HepG2 (cell line): Measurements from ENCODE around the gene PGK1. TPM values are rescaled to one million over a fixed set of nuclear protein-coding genes. Genes with fewer than 3 reads are reported as not detected.

Experiments
- ATAC-seq: fragments of 200-7000 bp; cut with Tn5 transposase; 3 replicates; pipeline ENCODE4 v1.9.1; 2020; ENCODE audit warnings: mild to moderate bottlenecking, moderate library complexity
- BruUV-seq: library from RNA; stranded (reverse); fragments of 400-500 nt; replicated peaks from 2 replicates; lab custom pipeline; 2021; lab: Mats Ljungman, UMichigan
- CTCF ChIA-PET: fragments of 300-600 bp; formaldehyde crosslinking; extraction: SDS; loops from one replicate; lab custom pipeline; 2021; ENCODE audit warnings: low total read pairs, inconsistent platforms, low intra/inter-chr PET ratio; lab: Yijun Ruan, JAX
- POLR2A ChIA-PET: fragments of 350-600 bp; sonication (Branson Sonifier 250); formaldehyde crosslinking; loops from one replicate; lab custom pipeline; 2020; ENCODE audit warnings: antibody characterized with exemption, inconsistent platforms; lab: Yijun Ruan, JAX
- DNase-seq: peaks from one replicate; pipeline ENCODE4 v3.0.0-alpha.2; 2015; ENCODE audit warnings: low spot score
- FAIRE-seq: peaks from 3 replicates; lab custom pipeline; 2011; peaks lifted over from hg19 to GRCh38; lab: Jason Lieb, UNC
- H2AFZ ChIP-seq: one replicate; pipeline ENCODE4 v1.6.1; 2011; ENCODE audit warnings: low read length, inconsistent platforms
- H3K27ac ChIP-seq: fragments of 300-600 bp; 3 replicates; pipeline ENCODE4 v1.8.0; 2011; ENCODE audit warnings: mixed run types, mild to moderate bottlenecking, mixed read lengths, low read length, inconsistent platforms; ENCODE audit not compliant: insufficient read depth; ENCODE audit errors: extremely low read length
- H3K27me3 ChIP-seq, 2 experiments: fragments of 200-600 bp in 1 of 2; 2 replicates in 1 of 2; 3 replicates in 1 of 2; pipeline versions ENCODE4 v1.6.0 to v1.8.0; 2011; ENCODE audit warnings: low read length in 2 of 2, mild to moderate bottlenecking in 2 of 2, moderate library complexity in 2 of 2, inconsistent platforms in 1 of 2; ENCODE audit not compliant: insufficient read depth in 2 of 2, control insufficient read depth in 1 of 2
- H3K36me3 ChIP-seq, 2 experiments: fragments of 200-600 bp in 1 of 2; replicated peaks in 1 of 2; 2 replicates in 1 of 2; 3 replicates in 1 of 2; pipeline versions ENCODE4 v1.5.1 to v1.8.0; 2011; ENCODE audit warnings: low read length in 2 of 2, inconsistent platforms in 1 of 2; ENCODE audit not compliant: insufficient read depth in 2 of 2, control insufficient read depth in 1 of 2
- H3K4me1 ChIP-seq: 2 replicates; pipeline ENCODE4 v1.5.1; 2012; ENCODE audit warnings: low read length, inconsistent platforms; ENCODE audit not compliant: insufficient read depth
- H3K4me2 ChIP-seq: 2 replicates; pipeline ENCODE4 v1.6.0; 2011; ENCODE audit warnings: low read depth, low read length, inconsistent platforms
- H3K4me3 ChIP-seq, 3 experiments: fragments of 200-600 bp in 1 of 3; sonication (generic), shearing (Covaris generic) in 1 of 3; replicated peaks in 1 of 3; 2 replicates each; pipeline ENCODE4 v1.5.1; 2011 to 2016; ENCODE audit warnings: low read length in 3 of 3, inconsistent platforms in 2 of 3, low read depth in 2 of 3, mild to moderate bottlenecking in 2 of 3, control low read depth in 1 of 3, mixed read lengths in 1 of 3; ENCODE audit not compliant: insufficient read depth in 1 of 3
- H3K79me2 ChIP-seq: one replicate; pipeline ENCODE4 v1.6.1; 2011; ENCODE audit warnings: low read length, inconsistent platforms; ENCODE audit not compliant: insufficient read depth
- H3K9ac ChIP-seq: 2 replicates; pipeline ENCODE4 v1.6.0; 2011; ENCODE audit warnings: mild to moderate bottlenecking, low read depth, low read length, inconsistent platforms; ENCODE audit not compliant: insufficient read depth
- H3K9me3 ChIP-seq: 2 replicates; pipeline ENCODE4 v1.5.1; 2012; ENCODE audit warnings: mild to moderate bottlenecking, low read length
- H4K20me1 ChIP-seq: 2 replicates; pipeline ENCODE4 v1.6.0; 2011; ENCODE audit warnings: inconsistent platforms, mild to moderate bottlenecking, low read length, moderate library complexity; ENCODE audit not compliant: insufficient read depth
- BCL6 ChIP-seq: IDR thresholded peaks from 2 replicates; pipeline ENCODE4 v1.6.1; 2016; ENCODE audit warnings: missing genetic modification reagents, missing compliant biosample characterization
- CEBPB ChIP-seq: IDR thresholded peaks from 2 replicates; pipeline ENCODE4 v1.6.1; 2011; ENCODE audit warnings: low read depth, low read length, improper control_type of control experiment, borderline replicate concordance
- CEBPG ChIP-seq: IDR thresholded peaks from 2 replicates; pipeline ENCODE4 v1.6.1; 2016
- GATAD2A ChIP-seq: IDR thresholded peaks from 2 replicates; pipeline ENCODE4 v1.6.1; 2016
- HNF4A ChIP-seq: sonication (generic); formaldehyde crosslinking; IDR thresholded peaks from 2 replicates; pipeline ENCODE4 v1.4.0; 2020; ENCODE audit warnings: missing genetic modification reagents
- MAFK ChIP-seq, 2 experiments: IDR thresholded peaks in 1 of 2; conservative IDR thresholded peaks in 1 of 2; 2 replicates each; pipeline ENCODE4 v1.6.1; 2011; ENCODE audit warnings: improper control_type of control experiment in 2 of 2, low read length in 2 of 2
- MAX ChIP-seq: IDR thresholded peaks from 2 replicates; pipeline ENCODE4 v1.6.1; 2012; ENCODE audit warnings: inconsistent platforms
- NFIB ChIP-seq: sonication (generic); formaldehyde crosslinking; IDR thresholded peaks from 2 replicates; pipeline ENCODE4 v1.9.0; 2021; ENCODE audit warnings: missing genetic modification reagents, mild to moderate bottlenecking, borderline replicate concordance
- PATZ1 ChIP-seq: sonication (generic); formaldehyde crosslinking; IDR thresholded peaks from 2 replicates; pipeline ENCODE4 v1.4.0; 2020; ENCODE audit warnings: missing genetic modification reagents
- SALL1 ChIP-seq: sonication (generic); formaldehyde crosslinking; IDR thresholded peaks from 2 replicates; pipeline ENCODE4 v1.8.0; 2022; ENCODE audit warnings: mild to moderate bottlenecking, missing genetic modification reagents
- SKIL ChIP-seq: sonication (generic); formaldehyde crosslinking; IDR thresholded peaks from 2 replicates; pipeline ENCODE4 v1.8.0; 2022; ENCODE audit warnings: missing genetic modification reagents, mild to moderate bottlenecking, moderate library complexity, borderline replicate concordance
- ZNF501 ChIP-seq: sonication (generic); formaldehyde crosslinking; IDR thresholded peaks from 2 replicates; pipeline ENCODE4 v1.5.1; 2020; ENCODE audit warnings: mild to moderate bottlenecking, moderate library complexity, missing genetic modification reagents
- WGBS: methylation state at CpG from one replicate; pipeline ENCODE4 v1.1.6; 2017; ENCODE audit warnings: low lambda C conversion rate; 5-methylcytosine and 5-hydroxymethylcytosine counted together
- in situ Hi-C: cut with HindIII; loops from 2 replicates; pipeline ENCODE4 v1.10.0; 2017; ENCODE audit warnings: low pct_unique_long_range_greater_than_20kb; ENCODE audit not compliant: extremely low pct_ligation_motif_present
- intact Hi-C: fragments of 100-400 bp; cut with micrococcal nuclease; formaldehyde crosslinking; loops from one replicate; pipeline ENCODE4 v1.10.0; 2022; ENCODE audit not compliant: unreplicated experiment
- polyA plus RNA-seq, 8 experiments: library from polyadenylated mRNA; depleted of rRNA in 3 of 8; stranded (reverse) in 7 of 8; unstranded in 1 of 8; fragments of >200 nt; fragmentation: Illumina TruSeq in 4 of 8; extraction: Trizol in 4 of 8; gene quantifications; 2 replicates each; pipeline versions ENCODE4 v1.2.1 to v1.2.3, GENCODE V29; 2011 to 2016; ENCODE audit warnings: low read depth in 4 of 8, missing spikeins in 1 of 8, mixed read lengths in 1 of 8; ENCODE audit not compliant: insufficient read depth in 1 of 8
- total RNA-seq, 5 experiments: library from RNA; depleted of rRNA; stranded (reverse); fragments of >200 nt; fragmentation: Illumina TruSeq; extraction: Trizol; gene quantifications; 2 replicates each; pipeline ENCODE4 v1.2.3, GENCODE V29; 2016; ENCODE audit warnings: low read depth in 1 of 5

The PGK1 gene
- total and polyA plus RNA-seq, 2 of the 13 experiments (the other 11 are each of a cell fraction or from before 2014, with no cell fraction given), result 325 to 1,274 TPM

- H3K36me3 ChIP-seq, result no peaks in the 10 kb centered on the region; a peak in 1 of 5 replicates
- no peak overlapping the region for H3K9ac ChIP-seq
These were observed 936 bp upstream of the PGK1 start for GRCh38 chrX:78103001-78103622.

GRCh38 chrX:78104447-78105176 lies 564 bp downstream of the PGK1 start:
- ATAC-seq, result peak; percentile 74
- Histone ChIP-seq H3K36me3 (no peaks in the 10 kb centered on the region; a peak in 2 of 5 replicates), H3K4me1 (peaks cover 36% of the 10 kb centered on the region), H3K27me3 (no peaks in the 10 kb centered on the region; a peak in 1 of 5 replicates), H2AFZ (no peak overlapping the region), H4K20me1 (peaks cover 48% of the 10 kb centered on the region), H3K4me3 (peak overlapping the region; percentile 74 to 87 (median 80)), H3K9me3 (no peaks in the 10 kb centered on the region), H3K79me2 (peaks cover 55% of the 10 kb centered on the region), H3K27ac (peak overlapping the region; percentile 88), H3K4me2 (peak overlapping the region; percentile 74), H3K9ac (peak overlapping the region; percentile 84)
- 3% methylated on average over 4 of the region's 27 CpGs for WGBS
- BruUV-seq, result TSS peak; percentile 57
- FAIRE-seq, result peak; percentile 64
- CTCF ChIA-PET, result no interaction called here
- intact Hi-C loops, result loop anchor here (2.0 to 5.0 kb wide), 3 partner anchors 194 to 317 kb away; partner anchors contain the start of genes ATP7A, ATRX, COX7B and MAGT1
- peak; percentile 75 for DNase-seq
- POLR2A ChIA-PET, result interaction anchor here (1.8 kb wide), 1 partner anchor 35 kb away, joined by 6 read pairs; the partner anchor contains the start of gene TAF9B
- in situ Hi-C loops, result loop anchor here (25.0 kb wide), 1 partner anchor 192 kb away; the partner anchor contains the start of gene ATP7A
- TF ChIP-seq BCL6 (peak; percentile 26; the same call in 1 of the 2 replicates), SALL1 (CRISPR knock-in tag) (peak; percentile 30; the same call in 1 of the 2 replicates), SKIL (CRISPR knock-in tag) (0 out of 2 replicates have a peak, but pooled peaks have one; percentile 20), PATZ1 (CRISPR knock-in tag) (peak; percentile 97), MAX (peak; percentile 27; the same call in 1 of the 2 replicates), HNF4A (CRISPR knock-in tag) (peak; percentile 62), CEBPG (CRISPR knock-in tag) (peak; percentile 90), GATAD2A (CRISPR knock-in tag) (0 out of 2 replicates have a peak, but pooled peaks have one; percentile 23), CEBPB (peak; percentile 90), MAFK (conservative IDR thresholded peaks at IDR 0.05 in 1 of 2, IDR thresholded peaks at IDR 0.05 in 1 of 2; ENCODE audit: low read length in 2 of 2) (0 out of 4 replicates have a peak, but pooled peaks have one; percentile 2 to 18)

More at GRCh38 chrX:78103001-78103622, 936 bp upstream of the PGK1 start:
- peaks cover 40% of the 10 kb centered on the region for H3K79me2 ChIP-seq
- in situ Hi-C loops, result loop anchor here (25.0 kb wide), 1 partner anchor 191 kb away; the partner anchor contains the start of gene ATP7A
- H3K4me2 ChIP-seq, result peak overlapping the region; percentile 53
- DNase-seq, result no peak
- POLR2A ChIA-PET, result no interaction called here
- CTCF ChIA-PET, result no interaction called here
- BruUV-seq, result no TSS peak
- H3K27ac ChIP-seq, result peak overlapping the region; percentile 62
- TF ChIP-seq NFIB (CRISPR knock-in tag) (no peak), ZNF501 (peak; percentile 17; the same call in 1 of the 2 replicates)
- FAIRE-seq, result no peak
- H3K9me3 ChIP-seq, result no peaks in the 10 kb centered on the region
- H3K4me1 ChIP-seq, result peaks cover 32% of the 10 kb centered on the region
- intact Hi-C loops, result loop anchor here (5.0 kb wide), 2 partner anchors 206 to 316 kb away; partner anchors contain the start of genes ATRX, COX7B and MAGT1
- H2AFZ ChIP-seq, result no peak overlapping the region
- WGBS, result 97% methylated on average over 23 of the region's 23 CpGs
- H4K20me1 ChIP-seq, result peaks cover 33% of the 10 kb centered on the region
- H3K27me3 ChIP-seq, result no peaks in the 10 kb centered on the region; a peak in 1 of 5 replicates
- peak overlapping the region in 2 of 3 experiments; percentile 40 to 87; a peak in 3 of 6 replicates for H3K4me3 ChIP-seq
- no peak for ATAC-seq
